Skeletal muscle tissue (tissue), 5 donors: ENCODE data around the gene URAD. TPM values are rescaled to one million over a fixed set of nuclear protein-coding genes. Genes with fewer than 3 reads are reported as not detected.

Experiments
- H3K27ac ChIP-seq: one replicate; pipeline ENCODE4 v1.7.0; 2013; ENCODE audit warnings: mild to moderate bottlenecking, low read depth, low read length, inconsistent platforms
- H3K27me3 ChIP-seq, 3 donors: one replicate each; pipeline ENCODE4 v1.7.0; 2013; ENCODE audit warnings: low read length in 3 of 3; ENCODE audit not compliant: control insufficient read depth in 3 of 3, insufficient read depth in 3 of 3
- H3K36me3 ChIP-seq, 3 donors: one replicate each; pipeline ENCODE4 v1.7.0; 2013; ENCODE audit warnings: low read length in 3 of 3; ENCODE audit not compliant: control insufficient read depth in 3 of 3, insufficient read depth in 3 of 3
- H3K4me1 ChIP-seq, 3 donors: one replicate each; pipeline ENCODE4 v1.7.0; 2013; ENCODE audit warnings: low read length in 3 of 3, mild to moderate bottlenecking in 3 of 3; ENCODE audit not compliant: control insufficient read depth in 3 of 3, insufficient read depth in 3 of 3
- H3K4me3 ChIP-seq, 3 donors: one replicate each; pipeline ENCODE4 v1.7.0; 2013; ENCODE audit warnings: low read length in 3 of 3
- H3K9ac ChIP-seq, 3 donors: one replicate each; pipeline ENCODE4 v1.7.0; 2013; ENCODE audit warnings: low read length in 3 of 3, mild to moderate bottlenecking in 3 of 3, moderate library complexity in 2 of 3, low read depth in 1 of 3
- H3K9me3 ChIP-seq, 3 donors: one replicate each; pipeline ENCODE4 v1.7.0; 2013; ENCODE audit warnings: low read length in 3 of 3; ENCODE audit not compliant: control insufficient read depth in 3 of 3
- small RNA-seq: library from RNA; depleted of rRNA; stranded (forward); fragments of <200 nt; gene quantifications from one replicate; pipeline ENCODE3, GENCODE V24; 2014
- total RNA-seq: library from RNA; depleted of rRNA; stranded (reverse); fragments of >200 nt; gene quantifications from one replicate; pipeline ENCODE4 v1.2.3, GENCODE V29; 2014
- donor health status: Osteomylitis.

Gene URAD
- total RNA-seq, 1 donor from 2014 or later, result not detected

- Histone ChIP-seq H3K4me1 (peaks cover 0 to 2% (median 0%) of the 10 kb centered on the region in 3 donors), H3K36me3 (no peaks in the 10 kb centered on the region), H3K27ac (no peak overlapping the region), H3K27me3 (peaks cover 25 to 34% (median 27%) of the 10 kb centered on the region in 3 donors), H3K9ac (no peak overlapping the region), H3K4me3 (no peak overlapping the region), H3K9me3 (no peaks in the 10 kb centered on the region)
Observed at GRCh38 chr13:27933580-27934328, 54.7 kb downstream of the URAD start.

- Histone ChIP-seq H3K27ac (no peak overlapping the region), H3K4me3 (no peak overlapping the region), H3K36me3 (no peaks in the 10 kb centered on the region), H3K4me1 (peaks cover 0 to 2% (median 0%) of the 10 kb centered on the region in 3 donors), H3K9me3 (no peaks in the 10 kb centered on the region), H3K9ac (no peak overlapping the region), H3K27me3 (peaks cover 31 to 40% (median 34%) of the 10 kb centered on the region in 3 donors)
Observed at GRCh38 chr13:27933118-27933517, 55.4 kb downstream of the URAD start.

GRCh38 chr13:27929868-27930267 is 58.6 kb downstream of the URAD start:
- no peaks in the 10 kb centered on the region for H3K36me3 ChIP-seq
- H3K4me1 ChIP-seq, result peaks cover 0 to 4% (median 0%) of the 10 kb centered on the region in 3 donors
- no peak overlapping the region for H3K4me3 ChIP-seq
- H3K9me3 ChIP-seq, result no peaks in the 10 kb centered on the region
- H3K27me3 ChIP-seq, result peaks cover 62 to 72% (median 66%) of the 10 kb centered on the region in 3 donors
- H3K9ac ChIP-seq, result no peak overlapping the region
- no peak overlapping the region for H3K27ac ChIP-seq

GRCh38 chr13:27928805-27929753 is 59.4 kb downstream of the URAD start:
- H3K4me3 ChIP-seq, result no peak overlapping the region
- no peak overlapping the region for H3K9ac ChIP-seq
- H3K4me1 ChIP-seq, result peaks cover 0 to 4% (median 0%) of the 10 kb centered on the region in 3 donors
- H3K9me3 ChIP-seq, result no peaks in the 10 kb centered on the region
- peaks cover 69 to 80% (median 74%) of the 10 kb centered on the region in 3 donors for H3K27me3 ChIP-seq
- H3K36me3 ChIP-seq, result no peaks in the 10 kb centered on the region
- no peak overlapping the region for H3K27ac ChIP-seq

- Histone ChIP-seq H3K9me3 (no peaks in the 10 kb centered on the region), H3K36me3 (no peaks in the 10 kb centered on the region), H3K4me1 (peaks cover 0 to 4% (median 0%) of the 10 kb centered on the region in 3 donors), H3K27me3 (peaks cover 76 to 82% (median 78%) of the 10 kb centered on the region in 3 donors), H3K4me3 (no peak overlapping the region), H3K27ac (no peak overlapping the region), H3K9ac (no peak overlapping the region)
Observed at GRCh38 chr13:27928353-27928804, 60.1 kb downstream of the URAD start.

Small RNAs within 50 kb of the gene (small RNA-seq; reads per million reads assigned to genes)
- gene ATP5F1EP2 (not detected), gene RN7SL272P (not detected)

Other genes with a start within 250 kb of the URAD start
- gene GSX1, start 196.2 kb downstream of the URAD start, total RNA-seq, result not detected
- gene PDX1, start 68.7 kb downstream of the URAD start, total RNA-seq, result not detected
- not detected for gene CDX2, start 19.4 kb downstream of the URAD start, total RNA-seq
- gene FLT3, start 111.9 kb upstream of the URAD start, total RNA-seq, result 0.52 TPM
- 33.9 TPM for gene PAN3, start 149.9 kb upstream of the URAD start, total RNA-seq